ENCODE data around the gene TCOF1. TPM values are rescaled to one million over a fixed set of nuclear protein-coding genes. Genes with fewer than 3 reads are reported as not detected.

Gene TCOF1
- total RNA-seq: 62.4 and 66.5 TPM in 2 replicates
- 26.9 TPM for total RNA-seq (2013)
- polyA plus RNA-seq: 25.7 and 30.9 TPM in 2 replicates
- 34.5 and 36.6 TPM in 2 replicates for polyA minus RNA-seq

- no peaks in the 10 kb centered on the region for H3K27me3 Mint-ChIP-seq
- TF ChIP-seq CTCF (IDR thresholded peaks at IDR 0.05) (no peak), EZH2 (IDR thresholded peaks at IDR 0.05; ENCODE audit: borderline replicate concordance, insufficient read depth, low read depth, low read length, poor library complexity, severe bottlenecking) (no peak)
- peak within 1 kb of the TSS; percentile 95 for H3K4me2 ChIP-seq (replicated peaks; ENCODE audit: low read depth, low read length, poor library complexity, severe bottlenecking)
- no peaks in the 10 kb centered on the region for H3K9me3 Mint-ChIP-seq (ENCODE audit: insufficient read depth)
- peak within 1 kb of the TSS; percentile 90 for H3K4me3 Mint-ChIP-seq
- H4K20me1 ChIP-seq (ENCODE audit: control insufficient read depth, insufficient read depth, low read length, poor library complexity, severe bottlenecking): peaks cover 47% of the 10 kb centered on the region
- peak within 1 kb of the TSS; percentile 79 for H2AFZ ChIP-seq (ENCODE audit: insufficient read depth, low read depth, low read length, poor library complexity, severe bottlenecking)
- peaks cover 50% of the 10 kb centered on the region for H3K4me1 Mint-ChIP-seq
- intact Hi-C loops (cut with micrococcal nuclease): loop anchor here (1.0 to 10.0 kb wide), 8 partner anchors 53 to 895 kb away; partner anchors contain the start of genes GM2A, RBM22 and RPS14
- peak within 1 kb of the TSS; percentile 88 for H3K27ac Mint-ChIP-seq
- H3K9me3 ChIP-seq (ENCODE audit: control extremely low read depth in 1 of 3, control insufficient read depth in 2 of 3, insufficient read depth in 1 of 3, low read length in 2 of 3): no peaks in the 10 kb centered on the region
- H3K79me2 ChIP-seq (ENCODE audit: control insufficient read depth, insufficient read depth, low read length): peaks cover 50% of the 10 kb centered on the region
- H3K27ac ChIP-seq (ENCODE audit: low read length in 2 of 2): peak within 1 kb of the TSS; percentile 23 to 68
- ChIA-PET POLR2A (interaction anchor here (0.6 to 1.2 kb wide), 4 partner anchors 92 to 632 kb away, joined by 3 to 5 read pairs (median 4); partner anchors contain the start of gene RPS14), CTCF (interaction anchor here (1.0 to 1.2 kb wide), 2 partner anchors 42 to 53 kb away, joined by 3 read pairs; no protein-coding TSS in a partner anchor)
- peaks cover 35 to 54% of the 10 kb centered on the region in 2 donors for H3K4me1 ChIP-seq (ENCODE audit: control insufficient read depth in 2 of 2, insufficient read depth in 2 of 2, low read length in 2 of 2)
- peak; percentile 97 for DNase-seq
- H3K36me3 ChIP-seq (replicated peaks in 1 of 2; ENCODE audit: control extremely low read depth in 1 of 2, control insufficient read depth in 1 of 2, extremely low read depth in 1 of 2, insufficient read depth in 2 of 2, low read length in 1 of 2): peaks cover 0 to 22% of the 10 kb centered on the region in 2 experiments
- H3K9ac ChIP-seq (ENCODE audit: low read length): peak within 1 kb of the TSS; percentile 89
- no peaks in the 10 kb centered on the region for H3K27me3 ChIP-seq (replicated peaks in 1 of 4; ENCODE audit: control extremely low read depth in 1 of 4, control insufficient read depth in 3 of 4, insufficient read depth in 4 of 4, low read length in 3 of 4)
- WGBS (ENCODE audit: insufficient coverage): under 1% methylated on average over 87 of the region's 90 CpGs
- H3K4me3 ChIP-seq (ENCODE audit: control extremely low read depth in 1 of 5, extremely low read depth in 1 of 5, insufficient read depth in 1 of 5, low read depth in 2 of 5, low read length in 4 of 5): peak within 1 kb of the TSS; percentile 53 to 77 (median 69)
- ATAC-seq (ENCODE audit: low read depth): peak; percentile 99
Observed at GRCh38 chr5:150357326-150358260, at the start of gene TCOF1. TSS of gene TCOF1 (plus strand) at chr5:150357697. CDS start at chr5:150357747, 50 bp downstream.
